PC-9 (cell line): ENCODE measurements around the gene OR5T2. TPM values are rescaled to one million over a fixed set of nuclear protein-coding genes. Genes with fewer than 3 reads are reported as not detected.
"Not testable (repeated sequence)": the region's sequence is repeated elsewhere in the genome, so short reads cannot be mapped to it uniquely, and the experiment has no call there.

Experiments
- BruUV-seq: library from RNA; stranded (reverse); fragments of 400-500 nt; replicated peaks from 2 replicates; lab custom pipeline; 2021; lab: Mats Ljungman, UMichigan
- CTCF ChIA-PET: fragments of 300-600 bp; sonication (Branson Sonifier 250); formaldehyde crosslinking; loops from one replicate; lab custom pipeline; 2022; ENCODE audit warnings: antibody characterized with exemption; lab: Charles Lee
- POLR2A ChIA-PET: fragments of 300-600 bp; sonication (Branson Sonifier 250); formaldehyde crosslinking; loops from one replicate; lab custom pipeline; 2022; ENCODE audit warnings: antibody characterized with exemption; ENCODE audit not compliant: unreplicated experiment; lab: Charles Lee
- DNase-seq, 2 experiments: peaks; one replicate each; pipeline versions ENCODE4 v3.0.0 to v3.0.0-alpha.2; 2015 to 2022; ENCODE audit warnings: mixed read lengths in 1 of 2
- H2AFZ ChIP-seq: fragments of 200-600 bp; sonication (generic); 2 replicates; pipeline ENCODE4 v1.8.1; 2017; ENCODE audit warnings: antibody characterized with exemption
- H3F3A ChIP-seq: fragments of 200-600 bp; sonication (generic); 2 replicates; pipeline ENCODE4 v1.8.1; 2017; ENCODE audit warnings: antibody characterized with exemption, mild to moderate bottlenecking, low read depth; ENCODE audit not compliant: insufficient read depth
- H3K27ac ChIP-seq: fragments of 200-600 bp; sonication (generic); 2 replicates; pipeline ENCODE4 v1.6.1; 2016; ENCODE audit warnings: mixed run types
- H3K27me3 ChIP-seq: fragments of 200-600 bp; sonication (generic); 2 replicates; pipeline ENCODE4 v1.6.1; 2016; ENCODE audit warnings: low read depth, mixed run types; ENCODE audit not compliant: insufficient read depth
- H3K36me3 ChIP-seq: fragments of 200-600 bp; sonication (generic); 2 replicates; pipeline ENCODE4 v1.6.1; 2016; ENCODE audit warnings: low read depth, mixed run types
- H3K4me1 ChIP-seq: fragments of 200-600 bp; sonication (generic); replicated peaks from 2 replicates; pipeline ENCODE4 v1.6.1; 2016; ENCODE audit warnings: mixed run types; ENCODE audit not compliant: insufficient read depth
- H3K4me2 ChIP-seq: fragments of 200-600 bp; sonication (generic); 2 replicates; pipeline ENCODE4 v1.6.1; 2017; ENCODE audit warnings: mixed run types
- H3K4me3 ChIP-seq: fragments of 200-600 bp; sonication (generic); 2 replicates; pipeline ENCODE4 v1.6.1; 2016; ENCODE audit warnings: mixed run types
- H3K79me2 ChIP-seq: fragments of 200-600 bp; sonication (generic); 2 replicates; pipeline ENCODE4 v1.6.1; 2017; ENCODE audit warnings: low read depth, mixed run types
- H3K9me2 ChIP-seq: fragments of 200-600 bp; sonication (generic); 2 replicates; pipeline ENCODE4 v1.8.1; 2017; ENCODE audit warnings: mild to moderate bottlenecking; ENCODE audit not compliant: insufficient read depth
- H3K9me3 ChIP-seq: fragments of 200-600 bp; sonication (generic); 2 replicates; pipeline ENCODE4 v1.8.1; 2016; ENCODE audit warnings: low read depth; ENCODE audit not compliant: insufficient read depth
- H4K20me1 ChIP-seq: fragments of 200-600 bp; sonication (generic); 2 replicates; pipeline ENCODE4 v1.8.1; 2017; ENCODE audit not compliant: insufficient read depth
- CTCF ChIP-seq: fragments of 200-600 bp; sonication (generic); conservative IDR thresholded peaks from 2 replicates; pipeline ENCODE4 v1.6.1; 2017; ENCODE audit warnings: mixed run types, antibody characterized with exemption, mild to moderate bottlenecking, moderate library complexity
- EZH2 ChIP-seq: fragments of 200-600 bp; sonication (generic); IDR thresholded peaks from 2 replicates; pipeline ENCODE4 v1.8.0; 2017; ENCODE audit warnings: antibody characterized with exemption, low read depth
- intact Hi-C: fragments of 100-400 bp; cut with micrococcal nuclease; formaldehyde crosslinking; loops from one replicate; pipeline ENCODE4 v1.10.0; 2022; ENCODE audit not compliant: unreplicated experiment
- total RNA-seq: library from RNA; stranded (reverse); gene quantifications from 2 replicates; pipeline ENCODE4 v1.2.3, GENCODE V29; 2021

Gene OR5T2
- total RNA-seq, 1 experiment from 2014 or later, result not detected

- Histone ChIP-seq H3K27ac (no peak within 1 kb of the TSS), H2AFZ (no peak within 1 kb of the TSS), H3K36me3 (no peaks in the 10 kb centered on the region), H3K4me1 (no peaks in the 10 kb centered on the region), H3K9me3 (no peaks in the 10 kb centered on the region), H3F3A (no peaks in the 10 kb centered on the region), H3K9me2 (no peaks in the 10 kb centered on the region; the same call in 1 of the 2 replicates), H3K4me2 (no peak within 1 kb of the TSS), H4K20me1 (no peaks in the 10 kb centered on the region), H3K27me3 (no peaks in the 10 kb centered on the region), H3K4me3 (no peak within 1 kb of the TSS), H3K79me2 (no peaks in the 10 kb centered on the region)
- ChIA-PET CTCF (no interaction called here), POLR2A (no interaction called here)
- DNase-seq, result no peak
- no peak for TF ChIP-seq CTCF
- TF ChIP-seq EZH2, result no peak
- BruUV-seq, result no TSS peak
- intact Hi-C loops, result no loop called here
These were observed 17.9 kb upstream of the OR5T2 start, which contains the start of gene OR5T3 for GRCh38 chr11:56251954-56252353. TSS of gene OR5T3 (plus strand) at chr11:56252254. CDS start at chr11:56252254, 0 bp downstream.

GRCh38 chr11:56219735-56220134, 14.3 kb downstream of the OR5T2 start:
- H3F3A ChIP-seq, H3K36me3 ChIP-seq, H3K79me2 ChIP-seq, H2AFZ ChIP-seq, H3K4me3 ChIP-seq, H3K27ac ChIP-seq, H3K4me2 ChIP-seq, H4K20me1 ChIP-seq, CTCF ChIA-PET, H3K9me2 ChIP-seq, H3K27me3 ChIP-seq, DNase-seq, intact Hi-C loops, POLR2A ChIA-PET, BruUV-seq, H3K9me3 ChIP-seq, H3K4me1 ChIP-seq: not testable (repeated sequence)

GRCh38 chr11:56214537-56214936, 19.5 kb downstream of the OR5T2 start:
- H4K20me1 ChIP-seq, result no peaks in the 10 kb centered on the region
- H3K9me2 ChIP-seq, result no peaks in the 10 kb centered on the region
- TF ChIP-seq EZH2 (no peak), CTCF (no peak)
- H3K27ac ChIP-seq, result no peak overlapping the region
- H3F3A ChIP-seq, result no peaks in the 10 kb centered on the region
- H3K27me3 ChIP-seq, result no peaks in the 10 kb centered on the region; the same call in 1 of the 2 replicates
- H3K4me3 ChIP-seq, result no peak overlapping the region
- no peak overlapping the region for H3K4me2 ChIP-seq
- DNase-seq, result no peak
- CTCF ChIA-PET, result interaction anchor here (0.6 kb wide), 1 partner anchor 1246 kb away, joined by 4 read pairs; the partner anchor contains the start of gene RTN4RL2
- no peaks in the 10 kb centered on the region for H3K4me1 ChIP-seq
- POLR2A ChIA-PET, result no interaction called here
- intact Hi-C loops, result no loop called here
- H3K9me3 ChIP-seq, result no peaks in the 10 kb centered on the region
- H2AFZ ChIP-seq, result no peak overlapping the region
- H3K36me3 ChIP-seq, result no peaks in the 10 kb centered on the region
- BruUV-seq, result no TSS peak
- no peaks in the 10 kb centered on the region for H3K79me2 ChIP-seq

GRCh38 chr11:56207790-56208189, 26.3 kb downstream of the OR5T2 start:
- intact Hi-C loops, result no loop called here
- BruUV-seq, result no TSS peak
- no peak for TF ChIP-seq EZH2
- Histone ChIP-seq H4K20me1 (no peaks in the 10 kb centered on the region), H3K79me2 (no peaks in the 10 kb centered on the region), H3F3A (no peaks in the 10 kb centered on the region), H3K4me1 (no peaks in the 10 kb centered on the region), H2AFZ (no peak overlapping the region), H3K4me3 (no peak overlapping the region), H3K27ac (no peak overlapping the region), H3K4me2 (no peak overlapping the region), H3K9me2 (no peaks in the 10 kb centered on the region), H3K9me3 (no peaks in the 10 kb centered on the region), H3K36me3 (no peaks in the 10 kb centered on the region), H3K27me3 (no peaks in the 10 kb centered on the region; the same call in 1 of the 2 replicates)
- ChIA-PET POLR2A (no interaction called here), CTCF (no interaction called here)
- no peak for DNase-seq
